IMR-90 (cell line): ENCODE results near the gene SLC25A33.

Experiments used
- CTCF ChIP-seq: conservative IDR thresholded peaks from 2 replicates; pipeline ENCODE4 v1.5.1; 2012; ENCODE audit warnings: mild to moderate bottlenecking, low read depth, low read length, improper control_type of control experiment
- SMC3 ChIP-seq: fragments of 150-350 bp; IDR thresholded peaks from 2 replicates; pipeline ENCODE4 v1.6.1; 2016; ENCODE audit warnings: low read depth, mild to moderate bottlenecking, antibody characterized with exemption, low read length, moderate library complexity

GRCh38 chr1:9500756-9501754 lies 38.2 kb upstream of the SLC25A33 start:
- TF ChIP-seq CTCF (no peak), SMC3 (no peak)
